HG03354 (cell line): ENCODE data around the gene HHIPL1.

Source experiments
- ATAC-seq: cut with Tn5 transposase; IDR thresholded peaks from one replicate; pipeline ENCODE4 v1.9.1; 2021; ENCODE audit warnings: mild to moderate bottlenecking; ENCODE audit not compliant: unreplicated experiment, poor library complexity, severe bottlenecking

The HHIPL1 gene

GRCh38 chr14:99644723-99645544 is at the start of gene HHIPL1:
Gene HHIPL1 (plus strand): TSS chr14:99645129. CDS start chr14:99645208, 79 bp downstream.
- no peak for ATAC-seq

GRCh38 chr14:99595524-99595923 is 49.4 kb upstream of the HHIPL1 start:
- ATAC-seq: no peak

GRCh38 chr14:99596071-99596627 is 48.8 kb upstream of the HHIPL1 start:
- ATAC-seq: no peak

DNA sequence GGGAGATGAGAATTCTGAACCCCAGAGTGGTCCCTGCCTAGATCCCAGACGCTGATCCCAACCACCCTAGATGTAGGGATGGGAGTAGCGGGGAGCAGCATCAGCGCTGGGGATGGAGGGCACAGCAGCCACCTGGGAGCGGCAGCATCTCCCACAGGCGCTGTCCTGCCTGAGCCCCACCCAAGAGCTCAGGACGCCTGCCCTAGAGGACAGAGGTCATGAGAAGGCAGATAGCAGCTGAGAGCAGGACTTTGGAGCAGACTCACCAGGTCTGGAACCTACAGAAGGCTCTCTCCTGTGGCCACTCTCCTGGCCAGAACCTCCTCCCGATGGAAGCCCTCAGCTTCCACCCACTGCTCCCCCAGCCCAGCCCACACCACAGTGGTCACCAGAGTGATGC is 48.2 kb upstream of the HHIPL1 start:
- no peak for ATAC-seq

DNA sequence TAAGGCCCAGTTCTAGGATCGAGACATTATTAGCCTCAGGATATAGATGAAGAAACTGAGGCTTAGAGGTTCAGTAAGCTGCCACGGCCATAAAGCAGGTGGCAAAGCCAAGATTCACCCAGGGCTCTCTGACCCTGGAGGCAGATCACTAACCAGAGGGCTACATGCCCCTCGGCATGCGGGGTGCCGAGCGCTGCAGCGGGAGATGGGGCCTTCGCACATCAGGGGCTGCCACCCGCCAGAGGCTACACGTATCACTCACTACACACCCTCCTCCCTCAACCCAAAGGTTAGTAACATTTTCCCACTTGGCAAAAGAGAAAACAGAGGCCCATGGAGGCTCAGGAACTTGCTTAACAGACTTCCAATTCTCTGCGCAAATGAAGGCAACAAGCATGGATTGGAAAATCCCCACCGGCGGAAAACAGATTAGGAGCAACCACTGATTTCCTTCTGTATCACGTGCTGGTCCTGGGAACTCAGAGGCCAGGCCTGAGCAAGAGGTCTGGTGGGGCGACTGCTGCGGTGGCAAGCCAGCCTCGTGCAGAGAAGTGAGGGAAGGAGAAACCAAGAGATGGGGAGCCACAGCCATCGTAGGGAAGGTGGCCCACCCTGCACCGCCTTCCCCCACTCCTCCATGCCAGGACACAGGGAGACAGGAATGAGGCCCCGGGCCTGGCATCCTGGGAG is 46.9 kb upstream of the HHIPL1 start:
- ATAC-seq: no peak

GRCh38 chr14:99598774-99599173 is 46.2 kb upstream of the HHIPL1 start:
- no peak for ATAC-seq

GRCh38 chr14:99599393-99599792 is 45.5 kb upstream of the HHIPL1 start:
- ATAC-seq: no peak

GRCh38 chr14:99600232-99600888 is 44.6 kb upstream of the HHIPL1 start:
- no peak for ATAC-seq

DNA sequence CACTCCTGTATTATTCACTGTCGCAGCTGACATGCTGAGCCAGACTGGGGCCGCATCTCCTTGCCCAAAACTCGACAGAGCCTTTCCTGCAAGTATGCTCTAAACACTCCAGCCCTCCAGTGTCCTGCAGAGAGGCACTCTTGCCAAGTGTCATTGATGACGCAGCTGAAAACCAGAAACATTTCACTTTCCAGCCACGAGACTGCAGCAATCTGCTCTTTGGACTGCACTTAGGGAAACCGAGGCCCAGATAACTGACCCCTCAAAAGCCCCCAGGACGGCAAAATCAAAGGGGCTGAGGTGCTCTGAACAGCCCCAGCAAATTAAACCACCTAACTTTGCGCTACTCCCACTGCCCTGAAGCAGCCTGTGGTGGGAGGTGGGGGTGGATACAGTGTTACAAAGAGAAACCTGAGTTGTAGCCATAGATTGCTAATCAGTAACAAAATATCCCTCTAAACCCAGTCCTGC is 43.5 kb upstream of the HHIPL1 start:
- ATAC-seq: no peak

DNA sequence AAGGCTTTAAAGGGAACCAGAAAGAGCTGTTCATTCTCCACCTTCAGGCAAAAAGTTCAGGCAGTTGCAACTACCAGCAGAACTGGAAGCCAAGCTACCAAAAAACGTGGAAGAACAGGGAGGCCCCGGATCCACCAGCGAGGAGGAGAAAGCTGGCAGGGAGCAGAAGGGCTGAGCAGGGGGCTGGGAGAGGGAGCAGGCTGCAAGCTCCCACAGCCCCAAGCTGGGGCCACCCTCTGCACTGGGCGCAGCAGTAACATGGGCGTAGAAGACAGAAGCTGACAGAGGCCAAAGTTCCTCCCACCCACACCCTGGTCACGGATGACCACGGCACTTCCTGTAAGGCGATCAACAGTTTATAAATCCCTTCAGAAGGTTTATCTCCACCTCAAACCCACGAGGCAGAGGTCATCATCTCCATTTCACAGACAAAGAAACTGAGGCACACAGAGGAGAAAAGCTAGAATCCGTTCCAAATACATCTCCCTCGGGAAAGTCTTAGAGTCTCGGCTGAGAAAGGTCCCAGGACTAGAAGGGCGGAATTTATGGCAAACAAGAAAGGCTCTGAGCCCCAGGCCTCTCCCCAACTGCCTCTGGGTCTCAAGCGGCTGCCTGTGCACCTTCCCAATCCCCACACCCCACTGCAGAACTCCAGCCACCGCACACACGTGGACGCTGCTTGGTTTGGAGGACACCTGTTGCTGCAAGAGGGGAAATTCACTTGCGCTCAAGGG is 42.7 kb upstream of the HHIPL1 start:
- ATAC-seq: no peak

- no peak for ATAC-seq
Observed at GRCh38 chr14:99602788-99603415, 42.0 kb upstream of the HHIPL1 start.

DNA sequence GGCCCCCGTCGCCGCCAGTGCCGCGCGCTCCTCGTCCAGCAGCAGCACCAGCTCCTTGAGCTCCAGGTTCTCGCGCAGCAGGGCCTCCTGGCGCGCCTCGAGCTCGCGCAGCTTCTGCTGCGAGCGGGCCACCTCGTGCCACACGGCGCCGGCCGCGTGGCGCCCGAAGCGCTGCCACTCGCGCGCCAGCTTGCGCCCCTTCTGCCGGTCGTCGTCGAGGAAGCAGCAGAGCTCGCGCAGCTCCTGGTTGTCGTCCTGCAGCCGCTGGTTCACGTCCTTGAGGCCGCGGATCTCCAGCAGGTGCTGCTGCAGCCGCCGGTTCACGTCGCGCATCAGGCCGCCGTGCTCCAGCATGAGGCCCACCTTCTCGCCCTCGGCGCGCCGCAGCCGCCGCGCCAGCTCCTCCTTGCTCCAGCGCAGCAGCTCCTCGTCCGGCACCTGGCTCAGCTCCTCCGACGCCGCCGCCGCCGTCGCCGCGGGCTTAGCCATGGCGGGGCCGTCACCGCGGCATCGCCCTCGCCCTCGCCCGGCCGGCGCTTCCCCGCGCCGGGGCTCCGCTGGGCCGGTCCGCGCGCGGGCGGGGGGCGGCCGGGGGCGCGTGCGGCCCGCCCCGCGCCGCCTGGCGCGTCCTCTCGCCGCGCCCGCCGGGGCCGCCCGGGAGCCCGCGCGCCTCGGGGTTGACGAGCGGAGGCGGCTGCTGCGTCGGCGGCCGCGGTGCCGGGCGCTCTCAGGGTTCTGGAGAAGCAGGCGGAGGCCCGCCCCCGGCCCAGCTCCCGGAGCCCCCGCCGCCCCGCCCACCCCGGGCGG is 41.3 kb upstream of the HHIPL1 start, which contains the start of gene CCDC85C:
TSS of gene CCDC85C (minus strand) at position 737 of the 807 bp plus-strand sequence. CDS start at position 489, 248 bp downstream.
- peak; percentile 15 for ATAC-seq

- ATAC-seq: peak; percentile 88
Observed at GRCh38 chr14:99604278-99604765, 40.6 kb upstream of the HHIPL1 start.

DNA sequence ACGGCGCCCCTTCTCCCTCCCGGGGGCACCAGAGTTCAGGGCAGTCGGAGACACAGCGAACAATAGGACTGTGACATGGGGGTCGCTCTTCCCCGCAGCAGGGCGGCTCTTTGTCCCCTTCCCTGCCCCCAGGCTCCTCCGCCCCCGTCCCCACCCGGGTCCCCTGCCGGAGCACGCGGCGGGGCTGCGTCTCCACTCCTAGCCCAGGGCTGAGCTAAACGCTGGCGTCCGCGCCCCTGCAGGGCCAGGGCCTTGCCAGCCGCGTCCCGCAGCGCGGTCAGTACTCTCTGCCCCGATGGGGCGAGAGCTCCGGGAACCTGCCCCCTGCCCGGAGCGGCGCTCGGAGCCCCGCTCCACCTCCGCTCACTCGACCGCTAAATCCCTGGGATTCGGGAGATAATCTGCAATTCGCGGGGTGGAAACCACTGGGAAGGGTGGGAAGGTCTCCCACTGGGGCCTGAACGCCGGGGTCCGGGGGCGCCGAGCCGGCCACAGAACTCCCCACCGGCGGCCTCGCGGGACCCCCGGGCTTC is 40.1 kb upstream of the HHIPL1 start:
- ATAC-seq: peak; percentile 25

- ATAC-seq: peak; percentile 41
Observed at GRCh38 chr14:99605299-99605961, 39.5 kb upstream of the HHIPL1 start.

- no peak for ATAC-seq
Observed at GRCh38 chr14:99606359-99606758, 38.6 kb upstream of the HHIPL1 start.

DNA sequence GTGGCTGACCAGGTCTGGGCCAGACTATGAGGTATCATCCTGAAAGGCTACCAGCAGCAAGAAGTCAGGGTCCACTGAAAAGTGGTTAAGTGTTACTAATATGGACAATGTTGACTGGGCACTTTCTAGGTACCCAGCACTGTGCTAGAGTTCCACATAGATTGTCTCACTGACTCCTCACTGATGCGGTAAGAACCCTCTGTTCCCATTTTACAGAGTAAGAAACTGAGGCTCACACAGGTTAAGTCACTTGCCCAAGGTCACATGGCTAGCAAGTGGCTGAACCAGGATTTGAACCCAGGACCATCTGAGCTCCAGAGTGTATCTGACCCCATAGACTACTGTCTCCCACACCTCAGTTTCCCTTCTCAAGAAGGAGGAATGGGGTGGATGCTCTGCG is 36.3 kb upstream of the HHIPL1 start:
- ATAC-seq: no peak
